Measurements from ENCODE around the gene TNFRSF13B.

The TNFRSF13B gene

DNA sequence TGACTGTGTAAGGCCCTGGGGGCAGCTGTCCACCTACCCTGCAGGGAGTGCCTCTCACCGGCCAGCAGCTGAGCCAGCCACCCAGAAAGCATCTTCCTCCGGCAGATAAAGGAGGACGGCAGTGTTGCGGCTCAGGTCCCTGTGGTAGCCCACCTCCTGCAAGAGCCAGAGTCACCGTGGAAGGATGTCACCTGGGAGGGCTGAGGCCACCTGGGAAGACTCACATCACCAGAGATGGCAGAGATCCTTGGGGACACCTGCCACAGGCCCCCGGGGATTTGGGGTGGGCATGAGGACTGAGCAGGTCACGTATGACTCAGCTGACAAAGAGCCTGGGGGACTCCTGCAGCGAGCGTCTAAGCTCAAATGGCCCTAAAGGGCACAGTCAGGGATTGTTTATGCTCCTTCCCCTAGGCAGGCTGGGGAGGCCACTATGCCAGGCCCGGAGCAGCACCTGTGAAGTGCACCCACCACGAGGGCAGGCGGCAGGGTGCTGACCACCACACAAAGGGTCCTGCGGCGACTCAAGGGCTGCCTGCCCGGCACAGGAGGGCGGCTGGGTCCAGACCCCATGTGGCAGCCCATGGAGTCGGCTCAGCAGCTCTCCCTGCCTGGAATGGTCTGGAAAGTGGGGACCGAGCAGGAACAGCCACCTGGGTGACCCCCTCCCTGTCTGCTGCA, 44.1 kb downstream of the TNFRSF13B start:
- no peaks in the 10 kb centered on the region for H3K36me3 ChIP-seq (ENCODE audit: insufficient read depth, low read length)
- TF ChIP-seq POLR2AphosphoS5 (IDR thresholded peaks at IDR 0.05; ENCODE audit: borderline replicate concordance, low read depth, low read length), result no peak
- TF ChIP-seq EZH2 (IDR thresholded peaks at IDR 0.05), result no peak
- no peak for TF ChIP-seq FOXP2 (optimal IDR thresholded peaks at IDR 0.05; ENCODE audit: control extremely low read depth, extremely low read length, insufficient read depth)
- H3K9ac ChIP-seq (ENCODE audit: insufficient read length), result no peak overlapping the region
- no peak for DNase-seq (ENCODE audit: low read depth, low spot score)
- no peak overlapping the region for H3K4me3 ChIP-seq
- no peaks in the 10 kb centered on the region for H3K9me3 ChIP-seq (ENCODE audit: low read depth, low read length)
- H3K27ac ChIP-seq, result no peak overlapping the region

DNA sequence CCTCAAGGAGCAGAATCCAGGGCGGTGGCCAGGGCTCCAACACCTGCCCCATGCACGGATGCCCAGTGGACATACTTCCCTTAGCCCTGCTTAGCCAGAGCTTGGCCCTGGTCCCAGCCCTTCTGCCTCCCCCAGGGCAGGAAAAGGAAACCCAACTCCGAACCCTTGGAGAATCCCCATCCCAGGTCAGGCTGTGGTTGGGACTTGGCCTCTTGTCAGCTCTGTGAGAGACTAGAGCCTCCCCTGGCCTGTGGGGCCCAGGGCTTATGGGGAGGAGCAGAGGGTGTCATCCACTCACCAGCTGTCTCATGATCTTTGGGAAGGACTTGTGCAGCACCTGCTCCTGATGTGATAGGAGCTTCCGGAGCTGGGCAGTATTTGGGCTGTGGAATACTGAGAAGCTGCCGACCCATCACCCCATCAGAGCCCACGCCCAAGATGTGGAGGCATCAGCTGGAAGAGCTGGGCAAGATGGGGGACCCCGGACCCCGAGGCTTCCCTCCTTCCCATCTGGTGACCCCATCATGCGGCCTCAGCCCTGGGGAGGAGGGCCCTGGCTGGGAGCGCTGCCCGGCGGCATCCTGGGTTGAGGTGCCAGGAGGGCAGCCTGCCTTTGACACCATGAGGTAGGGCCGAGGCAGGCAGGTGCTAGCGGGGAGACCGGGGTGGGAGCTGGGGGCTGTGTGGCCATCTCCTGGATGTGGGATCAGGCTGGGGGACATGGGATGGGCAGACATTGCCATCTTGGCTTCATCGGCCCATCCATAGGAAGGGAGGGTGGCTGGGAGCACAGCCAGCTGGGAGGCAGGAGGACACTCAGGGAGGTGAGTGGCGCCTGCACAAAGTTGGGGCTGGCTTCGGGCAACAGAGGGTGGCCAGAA, 45.1 kb downstream of the TNFRSF13B start:
- no peak overlapping the region for H3K9ac ChIP-seq (ENCODE audit: insufficient read length)
- no peak for TF ChIP-seq EZH2 (IDR thresholded peaks at IDR 0.05)
- TF ChIP-seq POLR2AphosphoS5 (IDR thresholded peaks at IDR 0.05; ENCODE audit: borderline replicate concordance, low read depth, low read length), result no peak
- no peak for TF ChIP-seq FOXP2 (optimal IDR thresholded peaks at IDR 0.05; ENCODE audit: control extremely low read depth, extremely low read length, insufficient read depth)
- no peak for DNase-seq (ENCODE audit: low read depth, low spot score)
- H3K36me3 ChIP-seq (ENCODE audit: insufficient read depth, low read length), result no peaks in the 10 kb centered on the region
- H3K9me3 ChIP-seq (ENCODE audit: low read depth, low read length), result no peaks in the 10 kb centered on the region
- H3K27ac ChIP-seq, result no peak overlapping the region
- H3K4me3 ChIP-seq, result no peak overlapping the region

DNA sequence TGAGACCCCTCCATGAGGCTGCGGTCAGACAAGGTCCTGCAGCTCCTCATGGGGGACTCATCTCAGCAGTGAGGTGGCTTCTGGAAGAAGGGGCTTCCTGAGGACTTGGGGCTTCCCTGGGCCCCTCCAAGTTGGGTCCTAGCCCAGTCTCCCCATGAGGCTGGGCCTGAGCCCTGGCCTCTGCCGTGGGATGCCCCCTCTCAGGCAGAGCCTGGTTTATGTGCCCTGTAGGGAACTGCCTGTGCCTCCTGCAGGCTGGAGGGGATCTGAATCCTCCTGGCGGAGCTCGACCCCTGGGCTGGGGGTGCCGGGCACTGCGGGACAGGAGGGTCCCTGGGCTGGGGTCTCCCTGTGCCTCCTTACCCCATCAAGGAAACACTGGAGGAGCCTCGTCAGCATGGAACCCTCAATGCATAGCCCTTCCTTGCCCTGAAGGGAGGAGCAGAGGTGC, 45.8 kb downstream of the TNFRSF13B start:
- Histone ChIP-seq H3K27ac (no peak overlapping the region), H3K36me3 (ENCODE audit: insufficient read depth, low read length) (no peaks in the 10 kb centered on the region), H3K4me3 (no peak overlapping the region), H3K9me3 (ENCODE audit: low read depth, low read length) (no peaks in the 10 kb centered on the region), H3K9ac (ENCODE audit: insufficient read length) (no peak overlapping the region)
- no peak for TF ChIP-seq POLR2AphosphoS5 (IDR thresholded peaks at IDR 0.05; ENCODE audit: borderline replicate concordance, low read depth, low read length)
- no peak for TF ChIP-seq FOXP2 (optimal IDR thresholded peaks at IDR 0.05; ENCODE audit: control extremely low read depth, extremely low read length, insufficient read depth)
- no peak for TF ChIP-seq EZH2 (IDR thresholded peaks at IDR 0.05)
- no peak for DNase-seq (ENCODE audit: low read depth, low spot score)

DNA sequence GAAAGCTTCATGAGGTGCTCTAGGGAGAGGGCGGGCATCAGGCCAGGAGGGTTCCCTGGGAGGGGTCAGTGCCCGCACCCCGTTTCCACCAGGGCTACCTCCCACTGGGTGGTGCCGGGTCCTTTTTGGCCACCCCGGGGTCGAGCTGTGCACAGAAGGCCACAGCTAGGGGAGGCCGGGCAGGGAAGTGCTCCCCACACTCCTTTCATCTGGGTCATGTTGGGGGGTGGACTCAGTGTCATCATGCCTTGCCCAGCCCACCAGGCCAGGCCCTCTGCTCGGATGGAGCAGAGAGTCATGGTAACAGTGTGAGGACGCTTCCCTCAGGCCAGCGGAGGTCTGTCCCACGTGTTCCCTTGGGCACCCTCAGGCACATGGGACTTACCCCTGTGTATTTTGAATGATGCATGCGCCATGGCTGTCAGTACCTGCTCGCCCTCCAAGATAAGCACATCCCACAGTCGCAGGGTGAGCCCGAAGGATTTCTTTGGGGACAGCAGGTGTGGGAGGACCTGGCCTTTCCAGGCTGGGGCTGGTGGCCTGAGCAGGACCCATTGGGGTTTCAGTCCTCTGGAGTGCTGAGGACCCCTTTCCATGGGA, 46.4 kb downstream of the TNFRSF13B start:
- Histone ChIP-seq H3K9ac (ENCODE audit: insufficient read length) (no peak overlapping the region), H3K9me3 (ENCODE audit: low read depth, low read length) (no peaks in the 10 kb centered on the region), H3K4me3 (no peak overlapping the region), H3K36me3 (ENCODE audit: insufficient read depth, low read length) (no peaks in the 10 kb centered on the region), H3K27ac (no peak overlapping the region)
- no peak for DNase-seq (ENCODE audit: low read depth, low spot score)
- no peak for TF ChIP-seq POLR2AphosphoS5 (IDR thresholded peaks at IDR 0.05; ENCODE audit: borderline replicate concordance, low read depth, low read length)
- TF ChIP-seq FOXP2 (optimal IDR thresholded peaks at IDR 0.05; ENCODE audit: control extremely low read depth, extremely low read length, insufficient read depth), result no peak
- TF ChIP-seq EZH2 (IDR thresholded peaks at IDR 0.05), result no peak

DNA sequence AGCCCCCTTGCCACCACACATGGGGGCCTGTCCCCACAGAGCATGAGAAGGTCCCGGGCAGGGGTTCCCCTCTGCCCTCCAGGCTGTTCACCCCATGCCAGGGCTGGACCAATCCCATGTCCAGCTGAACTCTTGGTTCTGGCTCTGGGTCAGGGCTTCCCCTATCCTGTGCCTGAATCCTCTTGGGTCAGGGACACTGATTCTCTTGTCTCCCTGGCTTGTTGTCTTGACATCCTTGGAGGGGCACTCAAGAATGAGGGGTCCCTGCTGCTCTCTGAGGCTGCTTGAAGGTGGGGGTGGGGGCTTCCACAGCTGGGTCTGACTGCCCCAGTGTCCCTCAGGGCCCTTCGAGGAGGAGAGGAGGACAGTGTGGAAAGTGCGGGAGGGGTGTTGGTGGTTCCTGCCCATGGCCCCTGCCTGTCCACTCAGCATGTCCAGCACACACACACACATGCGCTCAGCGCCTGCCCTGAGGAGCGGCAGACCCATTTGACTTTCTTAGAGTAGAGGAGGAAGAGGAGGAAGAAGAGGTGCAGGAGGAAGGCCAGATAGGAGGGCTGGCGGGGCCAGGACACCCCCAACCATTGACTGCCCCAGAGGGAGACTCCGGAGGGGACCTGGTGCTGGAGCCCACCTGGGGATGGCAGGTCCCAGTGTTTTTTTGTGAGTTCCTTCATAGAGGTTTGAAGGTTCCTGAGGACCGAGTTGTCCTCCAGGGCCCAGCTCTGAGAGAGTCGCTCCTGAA, 47.0 kb downstream of the TNFRSF13B start:
- no peak overlapping the region for H3K27ac ChIP-seq
- no peak overlapping the region for H3K9ac ChIP-seq (ENCODE audit: insufficient read length)
- no peak for DNase-seq (ENCODE audit: low read depth, low spot score)
- no peak for TF ChIP-seq EZH2 (IDR thresholded peaks at IDR 0.05)
- TF ChIP-seq POLR2AphosphoS5 (IDR thresholded peaks at IDR 0.05; ENCODE audit: borderline replicate concordance, low read depth, low read length), result no peak
- TF ChIP-seq FOXP2 (optimal IDR thresholded peaks at IDR 0.05; ENCODE audit: control extremely low read depth, extremely low read length, insufficient read depth), result no peak
- no peaks in the 10 kb centered on the region for H3K9me3 ChIP-seq (ENCODE audit: low read depth, low read length)
- no peak overlapping the region for H3K4me3 ChIP-seq
- H3K36me3 ChIP-seq (ENCODE audit: insufficient read depth, low read length), result no peaks in the 10 kb centered on the region

DNA sequence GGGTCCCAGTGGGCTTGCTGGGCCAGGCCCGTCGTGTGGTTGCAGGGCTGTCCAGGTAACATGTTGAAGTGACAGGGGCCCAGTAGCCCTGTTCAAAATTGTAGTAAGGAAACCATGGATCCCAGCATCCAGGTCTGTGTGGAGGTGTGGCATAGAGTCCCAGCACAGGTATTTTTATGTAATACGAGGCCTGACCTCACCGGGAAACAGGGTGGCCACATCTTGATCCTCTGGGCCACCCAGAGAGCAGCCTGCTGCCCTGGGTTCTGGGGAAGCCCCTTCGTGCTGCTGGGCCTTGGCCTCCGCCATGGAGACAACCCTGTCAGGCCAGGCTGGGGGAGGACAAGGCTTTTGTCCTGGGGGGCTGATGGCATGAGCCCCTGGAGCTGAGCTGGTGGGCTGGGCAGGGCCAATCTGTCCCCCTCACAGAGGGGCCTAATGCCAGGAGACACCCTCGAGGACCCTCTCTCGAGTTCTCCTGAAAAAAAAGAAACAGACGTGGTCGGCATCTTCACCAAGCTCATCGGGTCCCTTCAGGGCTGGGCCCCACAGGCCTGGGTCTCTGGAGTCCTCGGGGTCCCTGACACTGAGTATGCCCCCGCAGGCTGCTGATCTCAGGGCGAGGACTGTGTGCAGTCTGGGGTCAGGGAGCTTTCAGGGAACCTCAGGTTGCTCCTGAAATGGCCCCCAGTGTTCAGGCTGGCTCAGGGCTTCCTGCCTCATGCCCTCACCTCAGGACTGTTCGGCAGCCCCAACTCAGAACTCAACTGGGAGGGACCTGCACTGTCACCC, 47.8 kb downstream of the TNFRSF13B start:
- no peaks in the 10 kb centered on the region for H3K36me3 ChIP-seq (ENCODE audit: insufficient read depth, low read length)
- no peaks in the 10 kb centered on the region for H3K9me3 ChIP-seq (ENCODE audit: low read depth, low read length)
- DNase-seq (ENCODE audit: low read depth, low spot score), result no peak
- TF ChIP-seq POLR2AphosphoS5 (IDR thresholded peaks at IDR 0.05; ENCODE audit: borderline replicate concordance, low read depth, low read length) (no peak), FOXP2 (optimal IDR thresholded peaks at IDR 0.05; ENCODE audit: control extremely low read depth, extremely low read length, insufficient read depth) (no peak), EZH2 (IDR thresholded peaks at IDR 0.05) (no peak)
- H3K4me3 ChIP-seq, result no peak overlapping the region
- no peak overlapping the region for H3K9ac ChIP-seq (ENCODE audit: insufficient read length)
- H3K27ac ChIP-seq, result no peak overlapping the region

DNA sequence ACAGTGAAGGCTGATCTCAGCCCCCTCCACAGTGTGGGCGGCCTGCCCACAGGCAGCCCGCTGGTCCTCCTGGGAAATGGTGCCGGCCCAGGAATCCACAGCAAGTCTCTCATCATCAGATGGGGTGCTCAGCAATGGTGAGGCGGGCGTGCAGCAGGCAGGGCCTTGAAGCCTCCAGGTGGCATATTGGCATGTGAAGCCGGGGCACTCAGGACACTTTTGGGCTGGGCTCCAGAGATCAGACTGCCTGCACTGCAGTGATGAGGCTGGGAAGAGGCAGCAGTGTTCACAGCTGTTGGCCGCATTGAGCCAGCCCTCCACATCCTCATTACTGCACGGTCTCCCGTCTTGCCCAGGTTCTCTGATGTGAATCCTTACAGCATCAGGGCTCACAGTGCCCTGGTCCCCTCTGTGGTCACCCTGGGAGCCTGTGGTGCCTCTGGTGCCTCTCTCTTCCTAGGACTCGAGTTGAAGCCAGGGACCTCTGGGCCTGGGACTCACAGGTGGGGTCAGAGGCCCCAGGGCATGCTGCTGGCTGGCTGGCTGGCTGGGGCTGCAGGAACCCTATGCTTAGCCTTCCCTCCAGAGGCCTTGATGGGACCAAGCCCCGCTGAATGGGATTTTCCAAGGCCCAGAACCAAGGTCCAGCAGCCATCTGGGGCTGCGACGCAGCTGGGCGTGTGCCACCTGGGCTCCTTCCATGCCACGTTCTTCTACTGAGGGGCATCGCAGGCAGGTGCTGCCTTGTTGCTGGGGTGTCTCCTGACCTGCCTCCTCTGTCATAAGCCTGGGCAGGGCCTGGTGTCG, 48.6 kb downstream of the TNFRSF13B start:
- Histone ChIP-seq H3K4me3 (no peak overlapping the region), H3K9me3 (ENCODE audit: low read depth, low read length) (no peaks in the 10 kb centered on the region), H3K27ac (no peak overlapping the region), H3K9ac (ENCODE audit: insufficient read length) (no peak overlapping the region), H3K36me3 (ENCODE audit: insufficient read depth, low read length) (no peaks in the 10 kb centered on the region)
- DNase-seq (ENCODE audit: low read depth, low spot score), result no peak
- TF ChIP-seq POLR2AphosphoS5 (IDR thresholded peaks at IDR 0.05; ENCODE audit: borderline replicate concordance, low read depth, low read length) (no peak), EZH2 (IDR thresholded peaks at IDR 0.05) (no peak)
